Stimulated activated naive CD4-positive, alpha-beta T cell (primary cell): ENCODE measurements around the gene AP3S1.

Source experiments
- DNase-seq, 6 experiments: peaks; one replicate each; lab custom pipeline; 2025; lab: John Stamatoyannopoulos, UW

AP3S1 gene

DNA sequence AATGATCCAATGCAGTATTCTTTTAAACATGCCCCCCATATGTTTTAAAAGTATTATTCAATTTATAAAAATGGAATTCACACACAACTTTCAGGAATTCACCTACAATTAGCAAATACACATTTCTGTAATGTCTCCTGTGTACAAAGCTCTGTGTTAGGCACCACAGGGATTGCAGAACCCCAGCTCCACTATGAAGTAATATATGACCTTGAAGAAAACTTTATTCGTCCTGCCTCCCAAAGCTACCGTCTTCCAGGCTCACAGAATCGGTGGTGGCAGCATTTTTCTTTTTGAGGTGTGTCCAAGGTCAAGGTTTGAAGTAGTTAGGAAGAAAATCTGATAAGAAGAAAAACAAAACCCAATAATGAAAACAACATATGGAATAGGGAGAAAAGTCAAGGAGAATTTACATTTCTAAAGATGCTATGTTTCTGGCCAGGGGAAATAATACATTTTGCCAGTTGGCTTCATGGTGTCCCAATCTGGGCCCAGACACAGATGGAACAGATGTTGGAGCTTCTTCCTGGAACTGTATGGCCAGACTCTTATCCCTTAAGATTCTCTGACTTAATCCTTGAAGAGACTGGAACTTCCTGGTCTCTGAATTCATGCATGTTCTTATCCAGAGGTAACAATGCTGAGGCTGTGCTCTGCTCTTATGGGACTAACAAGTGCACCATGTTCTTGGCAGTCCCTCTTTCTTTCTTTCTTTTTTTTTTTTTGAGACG is 98.5 kb downstream of the AP3S1 start:
- DNase-seq = no peak

DNA sequence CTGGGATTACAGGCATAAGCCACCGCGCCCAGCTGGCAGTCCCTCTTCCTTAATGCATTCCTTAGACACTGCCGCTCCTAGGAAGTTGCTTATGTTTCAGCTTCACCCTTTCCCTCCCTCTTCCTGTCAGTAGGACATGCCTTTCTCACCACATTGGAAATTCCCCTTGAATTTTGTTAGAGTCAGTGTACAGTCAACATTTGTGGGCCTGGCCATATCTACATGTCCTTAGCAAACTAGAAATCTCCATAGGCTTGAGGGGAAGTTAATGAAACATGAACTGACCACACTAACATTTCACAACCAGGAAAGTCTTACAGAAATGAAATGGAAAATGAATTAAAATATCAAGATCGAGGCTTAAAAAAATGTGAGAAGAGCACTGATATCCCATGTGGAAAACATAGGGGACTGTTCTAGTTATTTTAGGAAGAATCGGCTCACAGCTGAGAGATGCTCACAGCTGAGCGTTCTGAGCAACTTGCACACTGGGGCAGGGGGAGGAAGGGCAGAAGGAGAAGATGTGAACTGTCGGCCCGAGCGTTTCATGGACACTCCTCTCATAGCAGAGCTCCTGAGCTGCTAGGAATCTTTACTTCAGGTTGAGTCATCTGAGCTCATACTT is 99.4 kb downstream of the AP3S1 start:
- no peak for DNase-seq

GRCh38 chr5:115944501-115944900 is 102.8 kb downstream of the AP3S1 start:
- no peak for DNase-seq

DNA sequence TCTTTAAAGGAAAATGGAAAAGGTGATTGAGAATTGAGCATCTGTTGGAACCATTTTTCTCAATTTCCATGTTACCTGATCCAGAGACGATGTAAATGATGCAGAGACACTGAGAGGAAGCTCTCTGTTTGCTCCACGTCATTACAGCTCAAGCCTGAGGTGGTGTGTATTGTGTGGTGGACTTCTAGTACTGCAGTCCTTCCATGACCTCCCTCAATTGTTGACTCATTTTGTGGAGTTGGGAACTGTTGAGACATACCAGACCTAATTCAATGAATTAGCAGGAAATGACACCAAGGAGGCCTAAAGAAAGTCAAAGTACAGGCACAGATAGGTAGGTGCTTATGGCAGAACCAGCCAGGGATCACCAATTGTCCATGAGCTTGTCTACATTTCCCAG is 104.9 kb downstream of the AP3S1 start:
- DNase-seq = no peak

DNA sequence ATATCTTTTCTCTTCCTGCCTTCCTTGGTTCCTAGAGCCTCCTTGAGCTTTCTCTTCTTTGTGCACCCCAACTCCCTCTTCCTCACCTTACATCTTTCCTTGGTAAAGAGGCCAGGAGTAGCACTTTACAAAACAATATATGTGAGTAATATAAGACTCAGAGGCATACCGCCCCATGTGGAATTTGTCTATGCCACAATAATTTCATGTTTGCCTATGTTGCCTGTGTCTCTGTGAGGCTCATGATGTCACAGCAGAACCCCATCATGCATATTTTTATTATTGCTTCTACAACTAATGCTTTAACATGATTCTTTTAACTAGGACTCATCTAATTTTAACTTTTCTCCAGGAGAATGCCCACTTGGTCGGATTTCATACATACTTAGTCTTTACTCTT is 105.5 kb downstream of the AP3S1 start:
- DNase-seq = no peak

DNA sequence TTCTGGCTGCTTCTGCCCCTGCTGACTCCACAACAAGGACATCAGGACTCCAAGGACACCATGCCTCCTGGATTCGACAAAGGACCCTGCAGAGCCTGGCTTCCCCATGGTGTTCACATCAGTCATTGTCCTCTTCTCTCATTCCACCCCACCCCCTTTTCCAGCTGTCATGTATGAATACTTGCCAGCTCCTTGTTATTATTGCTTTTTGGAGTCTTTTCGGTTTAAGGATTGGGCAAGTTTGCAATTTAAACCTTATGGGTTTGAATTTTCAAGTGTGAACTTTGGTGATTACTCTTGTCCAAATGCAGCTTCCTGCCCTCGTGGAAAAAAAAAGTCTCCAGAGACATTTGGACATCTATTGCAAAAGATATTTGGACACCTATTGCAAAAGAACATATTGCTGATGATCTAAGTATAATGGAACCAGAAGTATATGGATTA is 106.4 kb downstream of the AP3S1 start:
- DNase-seq = no peak

DNA sequence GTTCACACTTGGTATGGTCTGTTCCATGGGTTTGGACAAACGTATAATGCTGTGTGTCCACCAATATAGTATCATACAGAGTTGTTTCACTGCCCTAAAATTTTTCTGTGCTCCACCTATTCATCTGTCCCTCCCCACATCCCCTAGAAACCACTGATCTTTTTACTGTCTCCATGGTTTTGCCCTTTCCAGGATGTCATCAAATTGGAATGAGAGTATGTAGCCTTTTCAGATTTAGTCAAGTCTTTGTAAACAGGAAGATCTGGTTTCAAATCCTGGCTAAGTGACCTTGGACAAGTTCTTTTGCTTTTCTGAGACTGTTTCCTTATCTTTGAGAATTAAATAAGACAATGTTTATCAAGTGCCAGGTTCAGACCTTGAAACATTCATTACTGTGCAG is 107.4 kb downstream of the AP3S1 start:
- no peak for DNase-seq

DNA sequence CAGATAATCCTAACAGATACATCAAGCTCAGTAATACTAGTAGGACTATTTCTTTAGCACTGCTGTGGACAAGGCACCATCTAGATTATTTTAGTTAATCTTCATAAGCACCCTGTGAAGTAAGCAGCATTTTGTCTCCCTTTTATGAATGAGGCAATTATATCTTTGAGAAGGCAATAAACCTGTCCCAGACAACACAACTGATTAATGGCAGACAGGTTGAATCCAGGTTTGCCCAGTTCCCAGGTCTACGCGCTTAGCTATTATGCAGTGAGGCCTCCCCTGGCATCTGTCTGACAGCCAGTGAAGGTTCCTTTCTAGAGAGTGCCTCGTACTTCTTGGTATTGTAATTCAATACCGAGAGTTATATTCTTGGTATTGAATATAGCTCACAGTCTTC is 110.9 kb downstream of the AP3S1 start:
- no peak for DNase-seq

DNA sequence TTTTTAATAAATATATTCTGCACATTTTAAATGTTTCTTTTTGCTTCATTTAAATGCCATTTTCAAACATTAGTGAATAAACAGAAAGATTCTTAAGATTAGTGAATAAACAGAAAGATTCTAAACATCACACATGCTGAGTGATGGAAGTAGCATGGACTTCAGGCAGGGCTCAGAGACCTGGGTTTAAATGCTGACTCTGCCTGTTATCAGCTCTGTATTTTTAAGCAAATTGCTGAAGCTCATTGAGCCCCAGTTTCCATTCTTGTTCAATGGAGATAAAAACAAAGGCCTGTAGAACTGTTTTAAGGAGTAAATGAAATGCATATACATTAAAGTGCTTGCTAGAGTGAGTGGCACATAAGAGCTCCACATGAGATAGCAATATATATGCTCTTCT is 112.4 kb downstream of the AP3S1 start:
- no peak for DNase-seq

DNA sequence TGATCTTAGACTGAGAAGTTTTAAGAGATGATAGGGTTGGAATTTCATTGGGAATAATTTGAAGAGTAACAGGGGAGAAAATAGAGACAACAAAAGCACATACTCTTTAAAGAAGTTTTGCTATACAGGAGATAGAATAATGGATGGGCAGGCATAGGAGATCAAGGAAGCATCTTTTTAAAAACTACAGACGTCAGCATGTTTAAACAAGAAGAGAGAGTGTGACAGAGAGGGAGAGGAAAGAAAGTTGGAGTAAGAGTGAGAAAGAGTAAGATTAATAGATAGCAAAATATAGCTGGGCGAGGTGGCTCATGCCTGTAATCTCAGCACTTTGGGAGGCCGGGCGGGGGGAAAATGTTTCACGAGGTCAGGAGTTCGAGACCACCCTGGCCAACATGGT is 115.2 kb downstream of the AP3S1 start:
- DNase-seq = no peak

DNA sequence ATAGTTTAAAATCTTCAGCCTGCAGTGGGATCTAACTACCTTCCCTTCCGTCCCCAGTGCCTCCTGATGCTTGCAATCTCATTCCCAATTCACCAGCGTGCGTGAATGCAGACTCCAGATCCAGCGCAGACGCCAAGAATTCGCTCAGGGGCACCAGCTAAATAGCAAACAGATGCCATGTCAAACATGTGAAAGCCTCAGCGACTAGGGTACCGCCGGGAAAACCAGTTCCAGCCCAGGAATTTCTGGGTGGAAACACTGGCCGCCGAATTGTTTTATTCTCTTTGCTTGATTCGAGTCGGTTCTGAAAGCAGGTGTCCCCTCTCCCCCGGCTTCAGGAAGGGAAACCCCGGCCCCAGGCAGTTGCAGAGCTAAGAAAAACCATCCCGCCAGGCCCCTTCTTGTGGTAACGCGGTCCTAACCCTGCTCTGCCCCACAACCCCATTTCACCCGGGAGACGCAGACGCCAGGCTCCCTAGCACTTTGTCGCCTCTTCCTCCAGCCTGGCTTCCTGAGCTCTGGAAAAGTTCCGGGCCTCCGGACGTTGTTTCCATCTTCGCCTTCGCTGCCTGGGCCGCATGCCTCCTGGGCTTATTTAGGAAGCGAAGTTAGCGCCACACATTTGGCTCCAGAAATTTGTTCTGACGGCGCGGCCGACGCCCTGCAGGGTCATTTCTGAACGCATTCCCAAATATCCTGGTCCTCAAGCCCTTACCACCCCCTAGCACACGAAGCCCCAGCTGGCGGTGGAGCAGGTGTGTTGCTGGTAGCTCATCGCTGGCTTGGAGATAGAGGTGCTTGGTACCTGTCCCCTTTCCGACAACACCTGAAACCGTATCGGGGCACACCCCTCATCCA is 119.9 kb downstream of the AP3S1 start:
- no peak for DNase-seq

- no peak for DNase-seq
These were observed 120.5 kb downstream of the AP3S1 start, which contains the start of gene LVRN for GRCh38 chr5:115962239-115962564. TSS of gene LVRN (plus strand) at chr5:115962475. CDS start at chr5:115962618, 143 bp downstream.

DNA sequence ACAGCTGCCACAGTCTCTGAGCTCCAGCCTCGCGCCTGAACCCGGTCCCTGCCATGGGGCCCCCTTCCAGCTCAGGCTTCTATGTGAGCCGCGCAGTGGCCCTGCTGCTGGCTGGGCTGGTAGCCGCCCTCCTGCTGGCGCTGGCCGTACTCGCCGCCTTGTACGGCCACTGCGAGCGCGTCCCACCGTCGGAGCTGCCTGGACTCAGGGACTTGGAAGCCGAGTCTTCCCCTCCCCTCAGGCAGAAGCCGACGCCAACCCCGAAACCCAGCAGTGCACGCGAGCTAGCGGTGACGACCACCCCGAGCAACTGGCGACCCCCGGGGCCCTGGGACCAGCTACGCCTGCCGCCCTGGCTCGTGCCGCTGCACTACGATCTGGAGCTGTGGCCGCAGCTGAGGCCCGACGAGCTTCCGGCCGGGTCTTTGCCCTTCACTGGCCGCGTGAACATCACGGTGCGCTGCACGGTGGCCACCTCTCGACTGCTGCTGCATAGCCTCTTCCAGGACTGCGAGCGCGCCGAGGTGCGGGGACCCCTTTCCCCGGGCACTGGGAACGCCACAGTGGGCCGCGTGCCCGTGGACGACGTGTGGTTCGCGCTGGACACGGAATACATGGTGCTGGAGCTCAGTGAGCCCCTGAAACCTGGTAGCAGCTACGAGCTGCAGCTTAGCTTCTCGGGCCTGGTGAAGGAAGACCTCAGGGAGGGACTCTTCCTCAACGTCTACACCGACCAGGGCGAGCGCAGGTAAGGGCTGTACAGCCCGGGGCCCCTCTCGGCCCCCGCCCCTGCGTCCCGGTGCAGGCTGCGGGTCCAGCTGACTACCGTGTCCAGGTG is 121.0 kb downstream of the AP3S1 start:
- DNase-seq = no peak

- DNase-seq = no peak
These were observed 121.8 kb downstream of the AP3S1 start for GRCh38 chr5:115963566-115963965.
